SU-DHL-6 (cell line): Measurements from ENCODE around the gene AGBL4.

Source experiments
- EZH2phosphoT487 ChIP-seq: fragments of 200-600 bp; sonication (generic), shearing (Covaris generic); conservative IDR thresholded peaks from 2 replicates; pipeline ENCODE4 v1.6.1; 2018; ENCODE audit warnings: mild to moderate bottlenecking, antibody characterized with exemption, low read length, moderate library complexity, mixed read lengths
- TF ChIP-seq, protein P1 (sequence below): fragments of 200-600 bp; sonication (generic); IDR thresholded peaks from one replicate; pipeline ENCODE4 v1.5.1; 2017; ENCODE audit warnings: antibody characterized with exemption, mild to moderate bottlenecking, low read length, moderate library complexity; ENCODE audit not compliant: insufficient read depth, poor library complexity, severe bottlenecking

DNA sequence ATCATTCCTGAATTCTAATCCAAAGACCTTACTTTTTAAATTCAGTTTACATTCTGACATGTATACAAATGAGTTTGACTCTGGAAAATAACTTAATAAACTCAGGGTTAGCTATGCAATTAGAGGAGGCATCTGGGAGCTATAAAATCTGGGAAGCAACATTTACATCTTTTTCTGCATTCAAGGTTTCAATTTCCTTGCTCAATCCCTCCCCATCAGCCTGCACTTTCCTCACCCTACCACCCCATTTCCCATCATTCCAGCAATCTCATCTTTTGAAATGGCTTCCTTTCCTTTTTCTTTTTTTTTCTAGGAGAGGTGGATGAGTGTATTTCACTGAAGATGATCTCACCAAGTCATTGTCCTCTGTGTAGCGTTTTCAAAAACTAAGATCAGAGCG, 1181.8 kb downstream of the AGBL4 start:
- TF ChIP-seq, protein P1, sequence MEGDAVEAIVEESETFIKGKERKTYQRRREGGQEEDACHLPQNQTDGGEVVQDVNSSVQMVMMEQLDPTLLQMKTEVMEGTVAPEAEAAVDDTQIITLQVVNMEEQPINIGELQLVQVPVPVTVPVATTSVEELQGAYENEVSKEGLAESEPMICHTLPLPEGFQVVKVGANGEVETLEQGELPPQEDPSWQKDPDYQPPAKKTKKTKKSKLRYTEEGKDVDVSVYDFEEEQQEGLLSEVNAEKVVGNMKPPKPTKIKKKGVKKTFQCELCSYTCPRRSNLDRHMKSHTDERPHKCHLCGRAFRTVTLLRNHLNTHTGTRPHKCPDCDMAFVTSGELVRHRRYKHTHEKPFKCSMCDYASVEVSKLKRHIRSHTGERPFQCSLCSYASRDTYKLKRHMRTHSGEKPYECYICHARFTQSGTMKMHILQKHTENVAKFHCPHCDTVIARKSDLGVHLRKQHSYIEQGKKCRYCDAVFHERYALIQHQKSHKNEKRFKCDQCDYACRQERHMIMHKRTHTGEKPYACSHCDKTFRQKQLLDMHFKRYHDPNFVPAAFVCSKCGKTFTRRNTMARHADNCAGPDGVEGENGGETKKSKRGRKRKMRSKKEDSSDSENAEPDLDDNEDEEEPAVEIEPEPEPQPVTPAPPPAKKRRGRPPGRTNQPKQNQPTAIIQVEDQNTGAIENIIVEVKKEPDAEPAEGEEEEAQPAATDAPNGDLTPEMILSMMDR = no peak
- TF ChIP-seq EZH2phosphoT487 = no peak
